HepG2 (cell line): Measurements from ENCODE around the gene PTMA. TPM values are rescaled to one million over a fixed set of nuclear protein-coding genes. Genes with fewer than 3 reads are reported as not detected.
A peak's percentile ranks its signal among the peaks of the same experiment; 100 is the strongest.

Experiments used
- ATAC-seq: fragments of 200-7000 bp; cut with Tn5 transposase; 3 replicates; pipeline ENCODE4 v1.9.1; 2020; ENCODE audit warnings: mild to moderate bottlenecking, moderate library complexity
- BruUV-seq: library from RNA; stranded (reverse); fragments of 400-500 nt; replicated peaks from 2 replicates; lab custom pipeline; 2021; lab: Mats Ljungman, UMichigan
- CTCF ChIA-PET: fragments of 300-600 bp; formaldehyde crosslinking; extraction: SDS; loops from one replicate; lab custom pipeline; 2021; ENCODE audit warnings: low total read pairs, inconsistent platforms, low intra/inter-chr PET ratio; lab: Yijun Ruan, JAX
- POLR2A ChIA-PET: fragments of 350-600 bp; sonication (Branson Sonifier 250); formaldehyde crosslinking; loops from one replicate; lab custom pipeline; 2020; ENCODE audit warnings: antibody characterized with exemption, inconsistent platforms; lab: Yijun Ruan, JAX
- DNase-seq: peaks from one replicate; pipeline ENCODE4 v3.0.0-alpha.2; 2015; ENCODE audit warnings: low spot score
- FAIRE-seq: peaks from 3 replicates; lab custom pipeline; 2011; peaks lifted over from hg19 to GRCh38; lab: Jason Lieb, UNC
- H2AFZ ChIP-seq: one replicate; pipeline ENCODE4 v1.6.1; 2011; ENCODE audit warnings: low read length, inconsistent platforms
- H3K27ac ChIP-seq: fragments of 300-600 bp; 3 replicates; pipeline ENCODE4 v1.8.0; 2011; ENCODE audit warnings: mixed run types, mild to moderate bottlenecking, mixed read lengths, low read length, inconsistent platforms; ENCODE audit not compliant: insufficient read depth; ENCODE audit errors: extremely low read length
- H3K27me3 ChIP-seq, 2 experiments: fragments of 200-600 bp in 1 of 2; 2 replicates in 1 of 2; 3 replicates in 1 of 2; pipeline versions ENCODE4 v1.6.0 to v1.8.0; 2011; ENCODE audit warnings: low read length in 2 of 2, mild to moderate bottlenecking in 2 of 2, moderate library complexity in 2 of 2, inconsistent platforms in 1 of 2; ENCODE audit not compliant: insufficient read depth in 2 of 2, control insufficient read depth in 1 of 2
- H3K36me3 ChIP-seq, 2 experiments: fragments of 200-600 bp in 1 of 2; replicated peaks in 1 of 2; 2 replicates in 1 of 2; 3 replicates in 1 of 2; pipeline versions ENCODE4 v1.5.1 to v1.8.0; 2011; ENCODE audit warnings: low read length in 2 of 2, inconsistent platforms in 1 of 2; ENCODE audit not compliant: insufficient read depth in 2 of 2, control insufficient read depth in 1 of 2
- H3K4me1 ChIP-seq: 2 replicates; pipeline ENCODE4 v1.5.1; 2012; ENCODE audit warnings: low read length, inconsistent platforms; ENCODE audit not compliant: insufficient read depth
- H3K4me2 ChIP-seq: 2 replicates; pipeline ENCODE4 v1.6.0; 2011; ENCODE audit warnings: low read depth, low read length, inconsistent platforms
- H3K4me3 ChIP-seq, 3 experiments: fragments of 200-600 bp in 1 of 3; sonication (generic), shearing (Covaris generic) in 1 of 3; replicated peaks in 1 of 3; 2 replicates each; pipeline ENCODE4 v1.5.1; 2011 to 2016; ENCODE audit warnings: low read length in 3 of 3, inconsistent platforms in 2 of 3, low read depth in 2 of 3, mild to moderate bottlenecking in 2 of 3, control low read depth in 1 of 3, mixed read lengths in 1 of 3; ENCODE audit not compliant: insufficient read depth in 1 of 3
- H3K79me2 ChIP-seq: one replicate; pipeline ENCODE4 v1.6.1; 2011; ENCODE audit warnings: low read length, inconsistent platforms; ENCODE audit not compliant: insufficient read depth
- H3K9ac ChIP-seq: 2 replicates; pipeline ENCODE4 v1.6.0; 2011; ENCODE audit warnings: mild to moderate bottlenecking, low read depth, low read length, inconsistent platforms; ENCODE audit not compliant: insufficient read depth
- H3K9me3 ChIP-seq: 2 replicates; pipeline ENCODE4 v1.5.1; 2012; ENCODE audit warnings: mild to moderate bottlenecking, low read length
- H4K20me1 ChIP-seq: 2 replicates; pipeline ENCODE4 v1.6.0; 2011; ENCODE audit warnings: inconsistent platforms, mild to moderate bottlenecking, low read length, moderate library complexity; ENCODE audit not compliant: insufficient read depth
- FIP1L1 ChIP-seq: fragments of 200-400 bp; formaldehyde crosslinking; IDR thresholded peaks from 2 replicates; pipeline ENCODE4 v1.6.1; 2018; ENCODE audit warnings: low read depth, mild to moderate bottlenecking, low read length, moderate library complexity, borderline replicate concordance; ENCODE audit not compliant: insufficient read depth
- HNF4G ChIP-seq, 2 experiments: sonication (generic) in 1 of 2; formaldehyde crosslinking in 1 of 2; IDR thresholded peaks; 2 replicates each; pipeline versions ENCODE4 v1.4.0 to v1.6.1; 2011 to 2020; ENCODE audit warnings: borderline replicate concordance in 2 of 2, low read depth in 2 of 2, mild to moderate bottlenecking in 2 of 2, low read length in 1 of 2, missing genetic modification reagents in 1 of 2, moderate library complexity in 1 of 2
- MAFK ChIP-seq, 2 experiments: IDR thresholded peaks in 1 of 2; conservative IDR thresholded peaks in 1 of 2; 2 replicates each; pipeline ENCODE4 v1.6.1; 2011; ENCODE audit warnings: improper control_type of control experiment in 2 of 2, low read length in 2 of 2
- ONECUT2 ChIP-seq: sonication (generic); formaldehyde crosslinking; IDR thresholded peaks from 2 replicates; pipeline ENCODE4 v1.4.0; 2020; ENCODE audit warnings: missing genetic modification reagents
- POGZ ChIP-seq: sonication (generic); formaldehyde crosslinking; IDR thresholded peaks from 2 replicates; pipeline ENCODE4 v1.4.0; 2020; ENCODE audit warnings: mild to moderate bottlenecking, missing genetic modification reagents
- SOX6 ChIP-seq, 2 experiments: fragments of 450-650 bp in 1 of 2; sonication (generic) in 1 of 2; formaldehyde crosslinking in 1 of 2; IDR thresholded peaks; 2 replicates each; pipeline versions ENCODE4 v1.4.0 to v1.6.1; 2017 to 2020; ENCODE audit warnings: antibody characterized with exemption in 1 of 2, mild to moderate bottlenecking in 1 of 2, missing genetic modification reagents in 1 of 2
- SRSF1 ChIP-seq: fragments of 200-400 bp; formaldehyde crosslinking; optimal IDR thresholded peaks from 2 replicates; pipeline ENCODE3; 2017; ENCODE audit warnings: mild to moderate bottlenecking, low read depth, low read length, moderate library complexity
- SYNCRIP ChIP-seq: fragments of 200-400 bp; formaldehyde crosslinking; IDR thresholded peaks from 2 replicates; pipeline ENCODE4 v1.6.1; 2018; ENCODE audit warnings: mild to moderate bottlenecking, low read depth, low read length; ENCODE audit not compliant: insufficient read depth
- ZBTB42 ChIP-seq: sonication (generic); formaldehyde crosslinking; IDR thresholded peaks from 2 replicates; pipeline ENCODE4 v1.5.0; 2020; ENCODE audit warnings: mild to moderate bottlenecking, missing genetic modification reagents
- ZEB1 ChIP-seq: IDR thresholded peaks from 2 replicates; pipeline ENCODE4 v1.6.1; 2012; ENCODE audit warnings: mild to moderate bottlenecking, low read depth, inconsistent platforms; ENCODE audit not compliant: insufficient replicate concordance
- ZFP37 ChIP-seq: sonication (generic); formaldehyde crosslinking; IDR thresholded peaks from 2 replicates; pipeline ENCODE4 v1.4.0; 2020; ENCODE audit warnings: missing genetic modification reagents, borderline replicate concordance
- ZNF274 ChIP-seq: sonication (generic); formaldehyde crosslinking; IDR thresholded peaks from 2 replicates; pipeline ENCODE4 v1.5.1; 2020; ENCODE audit warnings: mild to moderate bottlenecking, missing genetic modification reagents
- ZNF614 ChIP-seq: IDR thresholded peaks from 2 replicates; pipeline ENCODE4 v1.6.1; 2018; ENCODE audit warnings: missing biosample characterization, missing genetic modification reagents, inconsistent platforms, borderline replicate concordance
- WGBS: methylation state at CpG from one replicate; pipeline ENCODE4 v1.1.6; 2017; ENCODE audit warnings: low lambda C conversion rate; 5-methylcytosine and 5-hydroxymethylcytosine counted together
- in situ Hi-C: cut with HindIII; loops from 2 replicates; pipeline ENCODE4 v1.10.0; 2017; ENCODE audit warnings: low pct_unique_long_range_greater_than_20kb; ENCODE audit not compliant: extremely low pct_ligation_motif_present
- intact Hi-C: fragments of 100-400 bp; cut with micrococcal nuclease; formaldehyde crosslinking; loops from one replicate; pipeline ENCODE4 v1.10.0; 2022; ENCODE audit not compliant: unreplicated experiment
- polyA plus RNA-seq, 8 experiments: library from polyadenylated mRNA; depleted of rRNA in 3 of 8; stranded (reverse) in 7 of 8; unstranded in 1 of 8; fragments of >200 nt; fragmentation: Illumina TruSeq in 4 of 8; extraction: Trizol in 4 of 8; gene quantifications; 2 replicates each; pipeline versions ENCODE4 v1.2.1 to v1.2.3, GENCODE V29; 2011 to 2016; ENCODE audit warnings: low read depth in 4 of 8, missing spikeins in 1 of 8, mixed read lengths in 1 of 8; ENCODE audit not compliant: insufficient read depth in 1 of 8
- total RNA-seq, 5 experiments: library from RNA; depleted of rRNA; stranded (reverse); fragments of >200 nt; fragmentation: Illumina TruSeq; extraction: Trizol; gene quantifications; 2 replicates each; pipeline ENCODE4 v1.2.3, GENCODE V29; 2016; ENCODE audit warnings: low read depth in 1 of 5
- TF ChIP-seq, protein P1 (sequence below), 2 experiments: IDR thresholded peaks; 2 replicates each; pipeline ENCODE4 v1.6.1; 2011 to 2012; ENCODE audit warnings: low read length in 2 of 2, borderline replicate concordance in 1 of 2, low read depth in 1 of 2, mild to moderate bottlenecking in 1 of 2, moderate library complexity in 1 of 2
- TF ChIP-seq, protein P2 (sequence below): sonication (generic); formaldehyde crosslinking; conservative IDR thresholded peaks from 2 replicates; pipeline ENCODE4 v1.8.0; 2022; ENCODE audit warnings: mild to moderate bottlenecking, moderate library complexity, missing genetic modification reagents

PTMA gene
- total and polyA plus RNA-seq, 2 of the 13 experiments (the other 11 are each of a cell fraction or from before 2014, with no cell fraction given) = 190 to 1,086 TPM

DNA sequence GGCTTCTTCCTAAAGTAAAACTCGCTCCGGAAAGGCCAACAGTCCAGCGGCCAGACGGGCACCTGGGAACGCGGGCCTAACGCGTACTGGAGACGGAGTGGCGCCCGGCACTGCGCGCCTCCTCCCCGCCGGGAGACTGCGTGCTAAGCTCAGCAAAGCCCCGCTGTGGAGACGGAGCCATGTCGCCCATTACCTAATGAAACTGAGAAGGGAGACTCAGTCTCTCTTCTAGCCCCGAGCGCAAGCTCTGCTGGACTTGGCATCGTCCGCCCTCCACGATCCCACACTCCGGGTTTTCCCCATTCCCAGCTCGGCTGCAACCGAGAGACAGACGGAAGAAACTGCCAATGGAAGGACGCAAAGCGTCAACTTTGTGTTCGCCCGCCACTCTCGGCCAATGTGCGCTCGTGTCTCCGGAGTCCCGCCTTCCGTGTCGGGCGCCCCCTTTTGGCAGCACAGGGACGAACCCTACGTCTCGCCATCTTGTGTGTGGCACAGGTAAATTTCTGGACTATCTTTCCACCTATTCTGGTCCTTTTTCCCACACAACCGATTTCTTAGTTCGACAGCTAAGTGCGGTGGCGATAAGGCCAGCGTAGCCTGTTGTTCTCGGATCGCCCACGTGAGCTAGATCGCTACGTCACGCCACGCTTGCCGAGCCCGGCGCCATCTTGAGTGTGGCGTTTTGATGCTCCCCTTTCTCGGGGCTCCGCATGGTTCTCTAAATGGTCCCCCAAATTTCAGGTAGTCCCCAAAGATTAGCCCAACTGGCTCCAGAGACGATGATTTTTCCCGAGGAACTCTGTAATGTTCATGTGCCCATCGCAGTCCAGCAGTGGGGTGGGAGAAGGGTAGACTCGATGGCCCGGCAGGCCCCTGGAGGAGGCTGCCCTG lies 1.3 kb upstream of the PTMA start:
- Histone ChIP-seq H3K79me2 (peaks cover 37% of the 10 kb centered on the region), H3K4me3 (peak overlapping the region; percentile 58 to 83 (median 75)), H2AFZ (peak overlapping the region; percentile 85), H3K9me3 (no peaks in the 10 kb centered on the region), H3K4me2 (peak overlapping the region; percentile 83), H3K27ac (peak overlapping the region; percentile 87), H4K20me1 (peaks cover 17% of the 10 kb centered on the region), H3K4me1 (peaks cover 55% of the 10 kb centered on the region), H3K27me3 (no peaks in the 10 kb centered on the region), H3K9ac (peak overlapping the region; percentile 90), H3K36me3 (peaks cover 5 to 8% of the 10 kb centered on the region in 2 experiments)
- no TSS peak for BruUV-seq
- in situ Hi-C loops (no loop called here), intact Hi-C loops (loop anchor here (10.0 kb wide), 1 partner anchor 662 kb away; no protein-coding TSS in a partner anchor)
- FAIRE-seq (peak; percentile 72), ATAC-seq (peak; percentile 35), DNase-seq (peak; percentile 95)
- ChIA-PET CTCF (interaction anchor here (2.3 kb wide), 1 partner anchor 29 kb away, joined by 7 read pairs; no protein-coding TSS in a partner anchor), POLR2A (interaction anchor here (0.6 to 2.4 kb wide), 10 partner anchors 10 to 253 kb away, joined by 3 to 12 read pairs (median 6); partner anchors contain the start of gene NCL)
- 44% methylated on average over 50 of the region's 66 CpGs for WGBS
- TF ChIP-seq, protein P1, sequence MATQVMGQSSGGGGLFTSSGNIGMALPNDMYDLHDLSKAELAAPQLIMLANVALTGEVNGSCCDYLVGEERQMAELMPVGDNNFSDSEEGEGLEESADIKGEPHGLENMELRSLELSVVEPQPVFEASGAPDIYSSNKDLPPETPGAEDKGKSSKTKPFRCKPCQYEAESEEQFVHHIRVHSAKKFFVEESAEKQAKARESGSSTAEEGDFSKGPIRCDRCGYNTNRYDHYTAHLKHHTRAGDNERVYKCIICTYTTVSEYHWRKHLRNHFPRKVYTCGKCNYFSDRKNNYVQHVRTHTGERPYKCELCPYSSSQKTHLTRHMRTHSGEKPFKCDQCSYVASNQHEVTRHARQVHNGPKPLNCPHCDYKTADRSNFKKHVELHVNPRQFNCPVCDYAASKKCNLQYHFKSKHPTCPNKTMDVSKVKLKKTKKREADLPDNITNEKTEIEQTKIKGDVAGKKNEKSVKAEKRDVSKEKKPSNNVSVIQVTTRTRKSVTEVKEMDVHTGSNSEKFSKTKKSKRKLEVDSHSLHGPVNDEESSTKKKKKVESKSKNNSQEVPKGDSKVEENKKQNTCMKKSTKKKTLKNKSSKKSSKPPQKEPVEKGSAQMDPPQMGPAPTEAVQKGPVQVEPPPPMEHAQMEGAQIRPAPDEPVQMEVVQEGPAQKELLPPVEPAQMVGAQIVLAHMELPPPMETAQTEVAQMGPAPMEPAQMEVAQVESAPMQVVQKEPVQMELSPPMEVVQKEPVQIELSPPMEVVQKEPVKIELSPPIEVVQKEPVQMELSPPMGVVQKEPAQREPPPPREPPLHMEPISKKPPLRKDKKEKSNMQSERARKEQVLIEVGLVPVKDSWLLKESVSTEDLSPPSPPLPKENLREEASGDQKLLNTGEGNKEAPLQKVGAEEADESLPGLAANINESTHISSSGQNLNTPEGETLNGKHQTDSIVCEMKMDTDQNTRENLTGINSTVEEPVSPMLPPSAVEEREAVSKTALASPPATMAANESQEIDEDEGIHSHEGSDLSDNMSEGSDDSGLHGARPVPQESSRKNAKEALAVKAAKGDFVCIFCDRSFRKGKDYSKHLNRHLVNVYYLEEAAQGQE (IDR thresholded peaks at IDR 0.05; ENCODE audit: borderline replicate concordance in 1 of 2, low read depth in 1 of 2, low read length in 2 of 2) = peak in 1 of 2 experiments; percentile 75; a peak in 2 of 4 replicates
- TF ChIP-seq ZNF614 (CRISPR knock-in tag) = no peak
- TF ChIP-seq, protein P2, sequence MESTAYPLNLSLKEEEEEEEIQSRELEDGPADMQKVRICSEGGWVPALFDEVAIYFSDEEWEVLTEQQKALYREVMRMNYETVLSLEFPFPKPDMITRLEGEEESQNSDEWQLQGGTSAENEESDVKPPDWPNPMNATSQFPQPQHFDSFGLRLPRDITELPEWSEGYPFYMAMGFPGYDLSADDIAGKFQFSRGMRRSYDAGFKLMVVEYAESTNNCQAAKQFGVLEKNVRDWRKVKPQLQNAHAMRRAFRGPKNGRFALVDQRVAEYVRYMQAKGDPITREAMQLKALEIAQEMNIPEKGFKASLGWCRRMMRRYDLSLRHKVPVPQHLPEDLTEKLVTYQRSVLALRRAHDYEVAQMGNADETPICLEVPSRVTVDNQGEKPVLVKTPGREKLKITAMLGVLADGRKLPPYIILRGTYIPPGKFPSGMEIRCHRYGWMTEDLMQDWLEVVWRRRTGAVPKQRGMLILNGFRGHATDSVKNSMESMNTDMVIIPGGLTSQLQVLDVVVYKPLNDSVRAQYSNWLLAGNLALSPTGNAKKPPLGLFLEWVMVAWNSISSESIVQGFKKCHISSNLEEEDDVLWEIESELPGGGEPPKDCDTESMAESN = peak; percentile 94
- TF ChIP-seq FIP1L1 = no peak
- no peak for TF ChIP-seq ONECUT2 (CRISPR knock-in tag)
- TF ChIP-seq ZEB1 = peak; percentile 78
- peak; percentile 15 for TF ChIP-seq SRSF1
- TF ChIP-seq HNF4G (IDR thresholded peaks at IDR 0.05; ENCODE audit: borderline replicate concordance, low read depth, low read length) = peak; percentile 47; the same call in 1 of the 2 replicates
- no peak for TF ChIP-seq HNF4G (CRISPR knock-in tag; IDR thresholded peaks at IDR 0.05; ENCODE audit: borderline replicate concordance, low read depth)
- peak; percentile 96 for TF ChIP-seq POGZ (CRISPR knock-in tag)
- no peak for TF ChIP-seq SYNCRIP
- no peak for TF ChIP-seq SOX6 (IDR thresholded peaks at IDR 0.05)
- TF ChIP-seq SOX6 (CRISPR knock-in tag; IDR thresholded peaks at IDR 0.05) = peak; percentile 70
- TF ChIP-seq ZNF274 (CRISPR knock-in tag) = no peak; the same call in 1 of the 2 replicates
- TF ChIP-seq MAFK (conservative IDR thresholded peaks at IDR 0.05 in 1 of 2, IDR thresholded peaks at IDR 0.05 in 1 of 2; ENCODE audit: low read length in 2 of 2) = 0 out of 4 replicates have a peak, but pooled peaks of 1 of the 2 experiments have one; percentile 0
- 0 out of 2 replicates have a peak, but pooled peaks have one; percentile 31 for TF ChIP-seq ZBTB42 (CRISPR knock-in tag)
- no peak for TF ChIP-seq ZFP37 (CRISPR knock-in tag)
